Neural progenitor cell (in vitro differentiated cells): Measurements from ENCODE around the gene LIPJ.

ENCODE experiments used
- EZH2 ChIP-seq: fragments of 200-600 bp; sonication (generic); IDR thresholded peaks from 2 replicates; pipeline ENCODE4 v1.6.1; 2017; ENCODE audit warnings: antibody characterized with exemption, mild to moderate bottlenecking, moderate library complexity
- EZH2phosphoT487 ChIP-seq: fragments of 200-600 bp; sonication (generic); IDR thresholded peaks from 2 replicates; pipeline ENCODE4 v1.6.1; 2017; ENCODE audit warnings: antibody characterized with exemption
- TF ChIP-seq, protein P1 (sequence below): fragments of 200-600 bp; sonication (generic); IDR thresholded peaks from 2 replicates; pipeline ENCODE4 v1.5.1; 2017; ENCODE audit warnings: antibody characterized with exemption, mild to moderate bottlenecking

DNA sequence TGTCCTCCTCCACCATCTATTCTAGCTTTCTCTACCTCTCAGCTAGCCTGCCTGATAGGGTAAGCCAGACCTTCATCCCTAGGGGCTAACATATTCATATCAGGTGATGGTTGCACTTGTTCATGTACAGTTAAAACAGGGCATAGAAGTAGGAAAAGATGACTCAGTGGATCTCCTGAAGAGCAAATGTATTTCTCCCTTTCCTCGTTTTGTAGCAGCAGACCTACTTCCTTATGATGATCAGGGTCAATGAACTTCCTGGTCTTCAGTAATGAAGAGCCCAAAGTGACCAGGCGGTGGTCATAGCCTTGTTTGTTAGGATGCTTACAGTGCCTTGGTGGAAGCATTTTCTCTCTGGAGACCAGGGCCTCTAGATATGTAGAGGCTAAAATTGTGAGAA lies 6.3 kb downstream of the LIPJ start:
- TF ChIP-seq, protein P1, sequence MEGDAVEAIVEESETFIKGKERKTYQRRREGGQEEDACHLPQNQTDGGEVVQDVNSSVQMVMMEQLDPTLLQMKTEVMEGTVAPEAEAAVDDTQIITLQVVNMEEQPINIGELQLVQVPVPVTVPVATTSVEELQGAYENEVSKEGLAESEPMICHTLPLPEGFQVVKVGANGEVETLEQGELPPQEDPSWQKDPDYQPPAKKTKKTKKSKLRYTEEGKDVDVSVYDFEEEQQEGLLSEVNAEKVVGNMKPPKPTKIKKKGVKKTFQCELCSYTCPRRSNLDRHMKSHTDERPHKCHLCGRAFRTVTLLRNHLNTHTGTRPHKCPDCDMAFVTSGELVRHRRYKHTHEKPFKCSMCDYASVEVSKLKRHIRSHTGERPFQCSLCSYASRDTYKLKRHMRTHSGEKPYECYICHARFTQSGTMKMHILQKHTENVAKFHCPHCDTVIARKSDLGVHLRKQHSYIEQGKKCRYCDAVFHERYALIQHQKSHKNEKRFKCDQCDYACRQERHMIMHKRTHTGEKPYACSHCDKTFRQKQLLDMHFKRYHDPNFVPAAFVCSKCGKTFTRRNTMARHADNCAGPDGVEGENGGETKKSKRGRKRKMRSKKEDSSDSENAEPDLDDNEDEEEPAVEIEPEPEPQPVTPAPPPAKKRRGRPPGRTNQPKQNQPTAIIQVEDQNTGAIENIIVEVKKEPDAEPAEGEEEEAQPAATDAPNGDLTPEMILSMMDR, result no peak
- TF ChIP-seq EZH2, result no peak
- no peak for TF ChIP-seq EZH2phosphoT487
